Kidney epithelial cell (primary cell): Measurements from ENCODE around the gene MYL3. TPM values are rescaled to one million over a fixed set of nuclear protein-coding genes. Genes with fewer than 3 reads are reported as not detected.
A peak's percentile ranks its signal among the peaks of the same experiment; 100 is the strongest.

Source experiments
- DNase-seq: peaks from one replicate; pipeline ENCODE4 v3.0.0-alpha.2; 2010; ENCODE audit warnings: low read depth
- H3K27me3 ChIP-seq: 2 replicates; pipeline ENCODE4 v1.6.0; 2011; ENCODE audit warnings: low read length; ENCODE audit not compliant: control insufficient read depth, insufficient read depth
- H3K36me3 ChIP-seq: 2 replicates; pipeline ENCODE4 v1.5.1; 2011; ENCODE audit warnings: low read length; ENCODE audit not compliant: control insufficient read depth, insufficient read depth
- H3K4me3 ChIP-seq: 2 replicates; pipeline ENCODE4 v1.5.1; 2011; ENCODE audit warnings: low read depth, mild to moderate bottlenecking, control low read depth, low read length
- CTCF ChIP-seq: IDR thresholded peaks from 2 replicates; pipeline ENCODE4 v1.5.1; 2011; ENCODE audit warnings: mild to moderate bottlenecking, moderate library complexity, low read length, control low read depth, inconsistent platforms; ENCODE audit not compliant: insufficient read depth, poor library complexity, severe bottlenecking
- total RNA-seq: library from RNA; depleted of rRNA; stranded (reverse); fragments of >200 nt; gene quantifications from 2 replicates; pipeline ENCODE4 v1.2.3, GENCODE V29; 2015

MYL3 gene
- total RNA-seq, 1 donor from 2014 or later, result 0.54 TPM

GRCh38 chr3:46900356-46900755 is 37.1 kb upstream of the MYL3 start:
- peaks cover 14% of the 10 kb centered on the region for H3K27me3 ChIP-seq
- no peak for TF ChIP-seq CTCF
- H3K36me3 ChIP-seq, result no peaks in the 10 kb centered on the region

GRCh38 chr3:46900007-46900292 is 36.7 kb upstream of the MYL3 start:
- TF ChIP-seq CTCF, result no peak
- H3K27me3 ChIP-seq, result peaks cover 14% of the 10 kb centered on the region
- H3K36me3 ChIP-seq, result no peaks in the 10 kb centered on the region
- no peak for DNase-seq
- H3K4me3 ChIP-seq, result no peak overlapping the region

More at GRCh38 chr3:46900356-46900755, 37.1 kb upstream of the MYL3 start:
- DNase-seq, result no peak
- H3K4me3 ChIP-seq, result no peak overlapping the region

GRCh38 chr3:46899151-46900006 is 36.1 kb upstream of the MYL3 start:
- no peak overlapping the region for H3K4me3 ChIP-seq
- no peaks in the 10 kb centered on the region for H3K36me3 ChIP-seq
- no peak for TF ChIP-seq CTCF
- no peak for DNase-seq
- peaks cover 14% of the 10 kb centered on the region for H3K27me3 ChIP-seq

GRCh38 chr3:46898321-46899150 is 35.3 kb upstream of the MYL3 start:
- Histone ChIP-seq H3K27me3 (peaks cover 14% of the 10 kb centered on the region), H3K4me3 (no peak overlapping the region), H3K36me3 (no peaks in the 10 kb centered on the region)
- DNase-seq, result no peak
- TF ChIP-seq CTCF, result no peak

GRCh38 chr3:46897829-46898320 is 34.6 kb upstream of the MYL3 start:
- Histone ChIP-seq H3K4me3 (no peak overlapping the region), H3K27me3 (peaks cover 14% of the 10 kb centered on the region), H3K36me3 (no peaks in the 10 kb centered on the region)
- DNase-seq, result no peak
- TF ChIP-seq CTCF, result peak; percentile 18
